Bronchial epithelial cell (primary cell): ENCODE data around the gene GAS2L1. TPM values are rescaled to one million over a fixed set of nuclear protein-coding genes. Genes with fewer than 3 reads are reported as not detected.

Experiments used
- DNase-seq: peaks from one replicate; pipeline ENCODE4 v3.0.0-alpha.2; 2010; ENCODE audit warnings: low read depth
- FAIRE-seq: peaks from 2 replicates; lab custom pipeline; 2011; peaks lifted over from hg19 to GRCh38; lab: Jason Lieb, UNC
- H3K27me3 ChIP-seq: 2 replicates; pipeline ENCODE4 v1.5.1; 2011; ENCODE audit warnings: low read length; ENCODE audit not compliant: control insufficient read depth, insufficient read depth
- H3K36me3 ChIP-seq: 2 replicates; pipeline ENCODE4 v1.5.1; 2011; ENCODE audit warnings: low read length; ENCODE audit not compliant: control insufficient read depth, insufficient read depth
- H3K4me3 ChIP-seq: 2 replicates; pipeline ENCODE4 v1.5.1; 2011; ENCODE audit warnings: mild to moderate bottlenecking, low read depth, low read length, control low read depth
- CTCF ChIP-seq: IDR thresholded peaks from 2 replicates; pipeline ENCODE4 v1.5.1; 2011; ENCODE audit warnings: mild to moderate bottlenecking, moderate library complexity, low read length, control low read depth, inconsistent platforms; ENCODE audit not compliant: insufficient read depth, severe bottlenecking
- total RNA-seq: library from RNA; depleted of rRNA; stranded (reverse); fragments of >200 nt; gene quantifications from 2 replicates; pipeline ENCODE4 v1.2.1, GENCODE V29; 2014

Gene GAS2L1
- total RNA-seq, 1 donor from 2014 or later: 5.3 TPM

- FAIRE-seq: no peak
- Histone ChIP-seq H3K27me3 (no peaks in the 10 kb centered on the region), H3K4me3 (peak overlapping the region; percentile 76), H3K36me3 (peaks cover 22% of the 10 kb centered on the region)
- TF ChIP-seq CTCF: no peak
- no peak for DNase-seq
Measured at GRCh38 chr22:29267462-29267857, 39.0 kb upstream of the GAS2L1 start.

GRCh38 chr22:29267858-29268510 lies 38.5 kb upstream of the GAS2L1 start, which contains the start of the genes EWSR1 and RHBDD3:
Gene EWSR1, plus strand, starts transcription at chr22:29268268. Its CDS starts 69 bp downstream, at chr22:29268337.
Gene RHBDD3, minus strand, starts transcription at chr22:29267981. Its CDS starts 2,355 bp downstream, at chr22:29265626.
- DNase-seq: peak; percentile 77
- peak within 1 kb of the TSS; percentile 76 for H3K4me3 ChIP-seq
- no peak for FAIRE-seq
- H3K27me3 ChIP-seq: no peaks in the 10 kb centered on the region
- peak; percentile 3 for TF ChIP-seq CTCF
- peaks cover 23% of the 10 kb centered on the region for H3K36me3 ChIP-seq

GRCh38 chr22:29268511-29269229 lies 37.8 kb upstream of the GAS2L1 start:
- no peak for FAIRE-seq

GRCh38 chr22:29269230-29269604 lies 37.2 kb upstream of the GAS2L1 start:
- FAIRE-seq (no peak), DNase-seq (no peak)
- Histone ChIP-seq H3K27me3 (no peaks in the 10 kb centered on the region), H3K36me3 (peaks cover 22% of the 10 kb centered on the region), H3K4me3 (peak overlapping the region; percentile 76)
- no peak for TF ChIP-seq CTCF

More at GRCh38 chr22:29268511-29269229, 37.8 kb upstream of the GAS2L1 start:
- DNase-seq: peak; percentile 20
- H3K36me3 ChIP-seq: peaks cover 25% of the 10 kb centered on the region
- peak overlapping the region; percentile 76 for H3K4me3 ChIP-seq
- TF ChIP-seq CTCF: no peak
- no peaks in the 10 kb centered on the region for H3K27me3 ChIP-seq

- FAIRE-seq: no peak
- H3K27me3 ChIP-seq: no peaks in the 10 kb centered on the region
- TF ChIP-seq CTCF: no peak
- peak; percentile 22 for DNase-seq
- peak overlapping the region; percentile 76 for H3K4me3 ChIP-seq
- peaks cover 20% of the 10 kb centered on the region for H3K36me3 ChIP-seq
Measured at GRCh38 chr22:29269731-29270474, 36.5 kb upstream of the GAS2L1 start.
